ENCODE measurements around the gene ZNF860.
"Not testable (repeated sequence)": the region's sequence is repeated elsewhere in the genome, so short reads cannot be mapped to it uniquely, and the experiment has no call there.

ZNF860 gene

DNA sequence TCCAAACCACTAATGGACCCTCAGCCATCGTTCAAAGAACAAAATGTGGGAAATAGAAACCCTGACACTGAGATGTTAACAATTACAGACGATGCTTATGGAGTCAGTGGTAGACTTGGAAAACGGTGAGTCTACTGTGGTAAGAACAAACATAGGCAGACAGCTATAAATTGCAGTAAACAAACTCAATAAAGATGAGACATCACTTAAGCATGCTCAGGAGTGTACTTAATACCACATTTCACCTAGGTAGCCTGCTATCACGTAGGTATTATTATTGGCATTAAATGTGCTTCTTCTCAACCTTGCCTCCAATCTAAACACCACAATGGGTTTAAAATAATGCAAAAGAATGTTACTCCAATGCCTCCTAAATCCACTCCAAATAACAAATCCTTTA lies 3.0 kb upstream of the ZNF860 start:
- no peak overlapping the region for H3K27ac ChIP-seq (ENCODE audit: low read length)
- no peak overlapping the region for H3K9ac ChIP-seq (ENCODE audit: low read length)
- H3K4me1 ChIP-seq (ENCODE audit: control insufficient read depth, low read depth, low read length), result peaks cover 9% of the 10 kb centered on the region
- H3K4me3 ChIP-seq (ENCODE audit: low read length), result no peak overlapping the region
- H3K36me3 ChIP-seq (ENCODE audit: control insufficient read depth, low read depth, low read length), result no peaks in the 10 kb centered on the region
- no peaks in the 10 kb centered on the region for H3K9me3 ChIP-seq (ENCODE audit: control insufficient read depth, low read depth, low read length)
- H3K27me3 ChIP-seq (ENCODE audit: control insufficient read depth, insufficient read depth, low read length), result peaks cover 28% of the 10 kb centered on the region

DNA sequence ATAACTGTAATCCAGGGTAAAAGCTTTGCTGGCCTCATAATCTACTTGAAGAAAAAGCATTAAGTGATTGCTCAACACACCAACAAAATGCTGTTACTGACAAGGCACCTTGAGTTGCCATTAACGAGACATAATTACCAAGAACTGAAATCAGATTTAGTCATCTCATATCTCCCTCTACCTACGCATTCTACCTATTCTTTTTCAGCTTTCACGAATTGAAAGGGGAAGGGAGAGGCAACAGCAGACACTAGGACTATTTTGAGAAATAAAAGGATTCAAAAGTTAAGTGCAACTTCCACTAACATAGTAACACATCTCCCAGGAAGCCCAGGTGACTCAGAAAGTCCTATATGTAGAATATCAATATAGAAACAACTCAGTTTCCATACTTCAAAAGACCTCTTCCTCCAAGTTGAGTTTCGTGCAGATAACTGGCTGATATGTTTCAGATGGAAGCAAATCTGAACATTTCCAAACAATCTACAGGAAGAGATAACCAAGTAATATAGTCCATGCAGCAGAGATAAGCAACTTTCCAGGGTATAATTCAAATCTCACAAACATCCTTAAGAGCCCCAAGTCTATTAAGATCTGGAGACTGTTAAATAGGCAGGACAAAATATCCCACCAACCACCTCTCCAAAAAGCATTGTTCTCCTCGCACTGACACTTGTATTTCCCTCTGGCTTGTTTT lies 2.4 kb upstream of the ZNF860 start:
- H3K36me3 ChIP-seq (ENCODE audit: control insufficient read depth, low read depth, low read length), result no peaks in the 10 kb centered on the region
- H3K4me1 ChIP-seq (ENCODE audit: control insufficient read depth, low read depth, low read length), result peaks cover 9% of the 10 kb centered on the region
- no peak overlapping the region for H3K9ac ChIP-seq (ENCODE audit: low read length)
- no peak overlapping the region for H3K27ac ChIP-seq (ENCODE audit: low read length)
- peak overlapping the region; percentile 38 for H3K4me3 ChIP-seq (ENCODE audit: low read length)
- H3K27me3 ChIP-seq (ENCODE audit: control insufficient read depth, insufficient read depth, low read length), result peaks cover 28% of the 10 kb centered on the region
- no peaks in the 10 kb centered on the region for H3K9me3 ChIP-seq (ENCODE audit: control insufficient read depth, low read depth, low read length)

DNA sequence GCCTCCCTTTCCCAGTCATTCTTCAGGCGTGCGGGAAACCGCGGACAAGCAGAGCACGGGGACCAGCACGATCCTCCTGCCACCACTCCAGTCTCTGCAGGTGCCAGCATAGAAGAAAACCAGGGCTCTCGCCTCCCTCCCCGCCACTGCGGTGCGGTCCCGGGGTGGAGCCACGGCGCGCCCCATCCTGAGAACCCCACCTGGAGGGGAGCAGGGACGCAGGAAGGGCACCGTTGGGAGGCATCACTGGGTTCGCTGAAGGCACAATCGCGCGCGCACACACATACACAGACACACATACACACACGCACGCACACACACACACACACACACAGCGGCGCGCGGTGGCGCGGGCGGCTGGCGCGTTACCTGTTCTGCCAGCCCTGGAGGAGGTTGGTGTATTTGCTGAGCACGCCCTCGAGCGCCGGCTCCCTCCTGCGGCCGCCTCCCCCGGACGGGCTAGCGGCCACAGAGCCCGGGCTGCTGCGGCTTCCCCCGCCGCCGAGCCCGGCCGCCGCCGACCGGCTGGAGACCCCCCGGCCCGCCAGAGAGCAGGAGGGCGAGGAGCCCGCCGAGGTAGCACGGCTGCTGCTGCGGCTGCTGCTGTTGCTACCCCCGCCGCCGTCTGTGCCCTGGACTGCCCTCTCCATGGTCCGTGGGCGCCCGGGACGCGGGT lies 882 bp upstream of the ZNF860 start:
- H3K4me3 ChIP-seq (ENCODE audit: low read length), result peak overlapping the region; percentile 89
- peaks cover 9% of the 10 kb centered on the region for H3K4me1 ChIP-seq (ENCODE audit: control insufficient read depth, low read depth, low read length)
- no peaks in the 10 kb centered on the region for H3K9me3 ChIP-seq (ENCODE audit: control insufficient read depth, low read depth, low read length)
- H3K27ac ChIP-seq (ENCODE audit: low read length), result no peak overlapping the region
- peaks cover 28% of the 10 kb centered on the region for H3K27me3 ChIP-seq (ENCODE audit: control insufficient read depth, insufficient read depth, low read length)
- H3K36me3 ChIP-seq (ENCODE audit: control insufficient read depth, low read depth, low read length), result no peaks in the 10 kb centered on the region
- peak overlapping the region; percentile 75 for H3K9ac ChIP-seq (ENCODE audit: low read length)

DNA sequence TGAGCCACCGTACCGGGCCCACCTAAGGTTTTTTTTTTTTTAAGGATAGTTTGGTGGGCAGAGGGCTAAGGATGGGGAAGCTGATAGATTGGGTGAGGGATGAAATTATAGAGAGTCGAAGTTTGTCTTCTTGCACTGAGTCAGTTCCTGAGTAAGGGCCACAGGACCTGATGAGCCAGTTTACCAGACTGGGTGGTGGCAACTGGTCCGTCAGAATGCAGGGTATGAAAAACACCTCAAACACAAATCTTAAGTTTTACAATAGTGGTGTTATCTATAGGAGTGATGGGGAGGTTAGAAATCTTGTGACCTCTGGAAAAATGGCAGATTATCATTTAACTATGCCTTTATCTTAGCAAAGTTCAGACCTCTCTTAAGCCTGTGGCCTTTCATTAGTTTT lies 2.8 kb downstream of the ZNF860 start:
- no peak overlapping the region for H3K4me3 ChIP-seq (ENCODE audit: low read length)
- no peaks in the 10 kb centered on the region for H3K9me3 ChIP-seq (ENCODE audit: control insufficient read depth, low read depth, low read length)
- H3K36me3 ChIP-seq (ENCODE audit: control insufficient read depth, low read depth, low read length), result no peaks in the 10 kb centered on the region
- H3K4me1 ChIP-seq (ENCODE audit: control insufficient read depth, low read depth, low read length), result peaks cover 6% of the 10 kb centered on the region
- no peak overlapping the region for H3K9ac ChIP-seq (ENCODE audit: low read length)
- H3K27me3 ChIP-seq (ENCODE audit: control insufficient read depth, insufficient read depth, low read length), result peaks cover 21% of the 10 kb centered on the region
- no peak overlapping the region for H3K27ac ChIP-seq (ENCODE audit: low read length)

DNA sequence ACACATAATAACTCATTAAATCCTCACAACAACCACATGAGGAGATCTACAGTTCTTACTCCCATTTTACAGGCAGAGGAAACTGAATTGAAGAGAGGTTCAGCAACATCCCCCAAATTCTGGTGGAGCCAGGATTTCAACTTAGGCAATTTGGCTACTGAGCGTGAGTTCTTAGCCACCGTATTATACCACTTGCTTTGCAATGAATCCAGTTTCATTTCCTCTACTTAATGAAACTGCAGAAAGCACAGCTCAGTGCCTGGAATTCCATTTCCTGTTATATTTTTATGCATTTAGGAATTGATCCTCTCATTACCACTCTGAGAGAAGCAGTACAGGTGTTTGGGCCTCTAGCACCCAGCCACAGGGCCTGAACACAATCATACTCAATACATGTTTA lies 4.3 kb downstream of the ZNF860 start:
- H3K27me3 ChIP-seq (ENCODE audit: control insufficient read depth, insufficient read depth, low read length), result peaks cover 18% of the 10 kb centered on the region
- H3K4me1 ChIP-seq (ENCODE audit: control insufficient read depth, low read depth, low read length), result peaks cover 3% of the 10 kb centered on the region
- peaks cover 8% of the 10 kb centered on the region for H3K9me3 ChIP-seq (ENCODE audit: control insufficient read depth, low read depth, low read length)
- no peaks in the 10 kb centered on the region for H3K36me3 ChIP-seq (ENCODE audit: control insufficient read depth, low read depth, low read length)
- H3K27ac ChIP-seq (ENCODE audit: low read length), result no peak overlapping the region
- no peak overlapping the region for H3K9ac ChIP-seq (ENCODE audit: low read length)
- H3K4me3 ChIP-seq (ENCODE audit: low read length), result no peak overlapping the region

DNA sequence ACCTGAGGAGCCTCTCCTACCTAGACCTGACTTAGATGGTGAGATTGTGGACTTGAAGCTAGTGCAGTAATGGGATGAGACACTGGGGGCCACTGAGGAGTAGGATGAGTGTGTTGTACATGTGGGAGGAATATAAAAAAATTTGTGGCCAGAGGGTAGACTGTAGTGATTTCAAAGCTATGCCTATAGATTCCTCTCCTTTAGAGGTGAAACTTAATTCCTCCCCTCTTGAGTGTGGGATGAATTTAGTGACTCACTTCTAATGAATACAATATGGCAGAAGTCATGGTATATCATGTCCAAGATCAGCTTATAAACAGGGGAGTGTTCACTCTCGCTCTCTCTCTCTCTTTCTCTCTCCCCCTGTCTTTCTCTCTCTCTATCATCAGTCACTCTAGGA lies 6.7 kb downstream of the ZNF860 start:
- H3K9ac ChIP-seq (ENCODE audit: low read length), result no peak overlapping the region
- H3K4me3 ChIP-seq (ENCODE audit: low read length), result no peak overlapping the region
- H3K4me1 ChIP-seq (ENCODE audit: control insufficient read depth, low read depth, low read length), result no peaks in the 10 kb centered on the region
- peaks cover 8% of the 10 kb centered on the region for H3K9me3 ChIP-seq (ENCODE audit: control insufficient read depth, low read depth, low read length)
- H3K36me3 ChIP-seq (ENCODE audit: control insufficient read depth, low read depth, low read length), result no peaks in the 10 kb centered on the region
- no peaks in the 10 kb centered on the region for H3K27me3 ChIP-seq (ENCODE audit: control insufficient read depth, insufficient read depth, low read length)
- no peak overlapping the region for H3K27ac ChIP-seq (ENCODE audit: low read length)

DNA sequence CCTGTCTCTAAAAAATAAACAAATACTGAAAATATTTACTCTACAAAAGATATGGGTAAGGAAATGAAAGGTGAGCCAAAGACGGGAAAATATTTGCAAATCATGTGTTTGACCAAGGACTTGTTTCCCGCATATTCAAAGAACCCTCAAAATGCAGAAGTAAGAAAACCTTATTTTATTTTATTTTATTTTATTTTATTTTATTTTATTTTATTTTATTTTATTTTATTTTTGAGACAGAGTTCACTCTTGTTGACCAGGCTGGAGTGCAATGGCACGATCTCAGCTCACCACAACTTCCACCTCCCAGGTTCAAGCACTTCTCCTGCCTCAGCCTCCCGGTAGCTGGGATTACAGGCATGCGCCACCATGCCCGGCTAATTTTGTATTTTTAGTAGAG lies 11.4 kb downstream of the ZNF860 start:
- not testable (repeated sequence) for H3K27me3 ChIP-seq (ENCODE audit: control insufficient read depth, insufficient read depth, low read length); H3K9me3 ChIP-seq (ENCODE audit: control insufficient read depth, low read depth, low read length); H3K9ac ChIP-seq (ENCODE audit: low read length); H3K4me1 ChIP-seq (ENCODE audit: control insufficient read depth, low read depth, low read length); H3K27ac ChIP-seq (ENCODE audit: low read length); H3K36me3 ChIP-seq (ENCODE audit: control insufficient read depth, low read depth, low read length); H3K4me3 ChIP-seq (ENCODE audit: low read length)

DNA sequence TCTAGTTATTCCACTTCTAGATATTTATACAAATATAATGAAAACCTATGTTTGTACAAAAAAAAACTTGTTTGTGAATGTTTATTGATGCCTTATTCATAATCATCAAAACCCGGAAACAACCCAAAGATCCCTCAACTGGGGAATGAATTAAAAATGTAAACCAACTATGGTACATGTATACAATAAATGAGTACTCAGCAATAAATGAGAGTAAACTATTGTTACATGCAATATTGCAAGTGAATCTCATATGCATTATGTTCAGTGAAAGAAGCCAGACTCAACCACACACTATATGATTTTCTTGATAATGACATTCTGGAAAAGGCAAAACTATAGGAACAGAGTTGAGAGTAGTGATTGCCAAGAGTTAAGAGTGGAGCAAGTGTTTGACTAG lies 12.3 kb downstream of the ZNF860 start:
- Histone ChIP-seq H3K27ac (ENCODE audit: low read length) (no peak overlapping the region), H3K4me3 (ENCODE audit: low read length) (no peak overlapping the region), H3K9ac (ENCODE audit: low read length) (no peak overlapping the region), H3K27me3 (ENCODE audit: control insufficient read depth, insufficient read depth, low read length) (no peaks in the 10 kb centered on the region), H3K9me3 (ENCODE audit: control insufficient read depth, low read depth, low read length) (peaks cover 8% of the 10 kb centered on the region), H3K4me1 (ENCODE audit: control insufficient read depth, low read depth, low read length) (no peaks in the 10 kb centered on the region), H3K36me3 (ENCODE audit: control insufficient read depth, low read depth, low read length) (no peaks in the 10 kb centered on the region)

DNA sequence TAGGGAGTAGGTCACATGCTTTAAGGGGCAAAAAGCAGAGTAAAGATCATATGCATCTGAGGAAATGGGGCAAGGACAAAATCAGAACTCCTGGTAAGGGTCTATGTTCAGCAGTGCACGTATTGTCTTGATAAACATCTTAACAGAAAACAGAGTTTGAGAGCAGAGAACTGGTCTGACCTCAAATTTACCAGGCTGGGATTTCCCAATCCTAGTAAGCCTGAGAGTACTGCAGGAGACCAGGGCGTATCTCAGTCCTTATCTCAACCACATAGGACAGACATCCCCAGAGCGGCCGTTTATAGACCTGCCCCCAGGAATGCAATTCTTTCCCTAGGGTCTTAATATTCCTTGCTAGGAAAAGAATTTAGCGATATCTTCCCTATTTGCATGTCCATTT lies 13.5 kb downstream of the ZNF860 start:
- not testable (repeated sequence) for H3K9ac ChIP-seq (ENCODE audit: low read length); H3K27me3 ChIP-seq (ENCODE audit: control insufficient read depth, insufficient read depth, low read length); H3K4me1 ChIP-seq (ENCODE audit: control insufficient read depth, low read depth, low read length); H3K36me3 ChIP-seq (ENCODE audit: control insufficient read depth, low read depth, low read length); H3K9me3 ChIP-seq (ENCODE audit: control insufficient read depth, low read depth, low read length); H3K4me3 ChIP-seq (ENCODE audit: low read length); H3K27ac ChIP-seq (ENCODE audit: low read length)

DNA sequence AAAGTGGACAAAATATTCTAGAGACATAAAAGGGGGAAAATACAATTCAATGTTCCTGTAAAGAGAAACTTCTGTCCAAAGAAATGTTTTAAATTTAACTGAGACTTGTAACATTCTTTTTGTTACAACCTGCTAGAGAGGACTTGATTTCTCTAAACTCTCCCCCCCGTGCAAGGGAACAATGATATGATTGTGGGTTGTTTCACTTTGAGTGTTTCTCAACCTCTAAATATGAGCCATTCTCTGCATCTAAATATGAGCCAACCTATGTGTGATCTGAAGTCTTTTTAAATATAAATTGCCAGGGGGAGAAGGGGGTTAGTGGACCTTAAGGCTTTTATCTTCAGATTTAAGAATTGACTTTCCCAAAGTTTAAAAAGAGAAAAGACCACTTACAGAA lies 14.6 kb downstream of the ZNF860 start:
- Histone ChIP-seq H3K27ac (ENCODE audit: low read length) (no peak overlapping the region), H3K36me3 (ENCODE audit: control insufficient read depth, low read depth, low read length) (no peaks in the 10 kb centered on the region), H3K27me3 (ENCODE audit: control insufficient read depth, insufficient read depth, low read length) (no peaks in the 10 kb centered on the region), H3K9me3 (ENCODE audit: control insufficient read depth, low read depth, low read length) (no peaks in the 10 kb centered on the region), H3K4me3 (ENCODE audit: low read length) (no peak overlapping the region), H3K9ac (ENCODE audit: low read length) (no peak overlapping the region), H3K4me1 (ENCODE audit: control insufficient read depth, low read depth, low read length) (no peaks in the 10 kb centered on the region)

DNA sequence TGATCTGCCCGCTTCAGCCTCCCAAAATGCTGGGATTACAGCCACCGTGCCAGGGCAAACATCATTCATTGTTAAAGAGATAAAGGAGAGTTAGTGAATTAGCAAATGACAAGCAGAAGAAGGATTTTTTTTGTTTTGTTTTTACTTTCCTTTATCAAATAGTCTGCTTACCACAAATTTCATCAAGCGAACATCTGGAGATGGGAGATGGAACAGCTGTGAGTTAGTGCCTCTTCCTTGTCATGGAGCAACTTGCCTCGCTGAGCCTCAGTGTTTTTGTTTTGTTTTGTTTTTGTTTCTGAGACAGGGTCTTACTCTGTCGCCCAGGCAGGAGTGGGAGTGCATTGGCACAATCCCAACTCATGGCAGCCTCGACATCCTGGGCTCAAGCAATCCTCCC lies 15.9 kb downstream of the ZNF860 start:
- Histone ChIP-seq H3K36me3 (ENCODE audit: control insufficient read depth, low read depth, low read length) (no peaks in the 10 kb centered on the region), H3K27ac (ENCODE audit: low read length) (no peak overlapping the region), H3K9ac (ENCODE audit: low read length) (no peak overlapping the region), H3K27me3 (ENCODE audit: control insufficient read depth, insufficient read depth, low read length) (no peaks in the 10 kb centered on the region), H3K4me1 (ENCODE audit: control insufficient read depth, low read depth, low read length) (no peaks in the 10 kb centered on the region), H3K9me3 (ENCODE audit: control insufficient read depth, low read depth, low read length) (no peaks in the 10 kb centered on the region), H3K4me3 (ENCODE audit: low read length) (no peak overlapping the region)

DNA sequence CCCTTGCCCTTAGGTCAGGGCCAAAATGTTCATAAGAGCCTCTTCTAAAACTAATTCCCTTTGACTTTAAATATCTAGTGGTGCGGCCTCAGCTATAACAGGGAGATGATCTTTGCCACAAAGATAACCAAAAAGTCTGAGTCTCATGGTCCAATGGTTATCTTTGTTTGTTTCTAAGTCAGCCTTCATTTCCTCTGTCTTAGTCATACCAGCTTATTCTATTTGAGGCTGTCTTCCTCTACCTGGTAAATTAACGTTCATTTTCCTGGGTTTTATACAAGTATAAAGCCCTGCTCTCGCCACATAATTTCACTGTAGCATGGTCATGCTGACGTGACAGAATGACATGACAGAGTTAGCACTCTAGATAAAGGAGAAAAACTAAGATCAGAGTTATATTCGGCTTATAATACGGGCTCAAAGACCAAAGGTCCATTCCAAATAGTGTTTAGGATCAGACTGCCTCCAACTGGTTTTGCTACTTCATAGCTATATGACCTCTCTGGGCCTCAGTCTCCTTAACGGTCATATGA lies 18.4 kb downstream of the ZNF860 start:
- H3K9ac ChIP-seq (ENCODE audit: low read length), result no peak overlapping the region
- H3K27ac ChIP-seq (ENCODE audit: low read length), result no peak overlapping the region
- H3K27me3 ChIP-seq (ENCODE audit: control insufficient read depth, insufficient read depth, low read length), result no peaks in the 10 kb centered on the region
- H3K36me3 ChIP-seq (ENCODE audit: control insufficient read depth, low read depth, low read length), result no peaks in the 10 kb centered on the region
- no peak overlapping the region for H3K4me3 ChIP-seq (ENCODE audit: low read length)
- H3K9me3 ChIP-seq (ENCODE audit: control insufficient read depth, low read depth, low read length), result no peaks in the 10 kb centered on the region
- H3K4me1 ChIP-seq (ENCODE audit: control insufficient read depth, low read depth, low read length), result peaks cover 13% of the 10 kb centered on the region

Data from iPS-18a (cell line).